ENCODE data around the gene CA11.

The CA11 gene

GRCh38 chr19:48603850-48604249 lies 42.1 kb downstream of the CA11 start:
- H3K27ac ChIP-seq (replicated peaks), result no peak overlapping the region
- H3K27me3 ChIP-seq (ENCODE audit: insufficient read depth, poor library complexity, severe bottlenecking), result no peaks in the 10 kb centered on the region
- DNase-seq (ENCODE audit: low read depth in 1 of 2, low spot score in 1 of 2), result no peak
- TF ChIP-seq, protein P1, sequence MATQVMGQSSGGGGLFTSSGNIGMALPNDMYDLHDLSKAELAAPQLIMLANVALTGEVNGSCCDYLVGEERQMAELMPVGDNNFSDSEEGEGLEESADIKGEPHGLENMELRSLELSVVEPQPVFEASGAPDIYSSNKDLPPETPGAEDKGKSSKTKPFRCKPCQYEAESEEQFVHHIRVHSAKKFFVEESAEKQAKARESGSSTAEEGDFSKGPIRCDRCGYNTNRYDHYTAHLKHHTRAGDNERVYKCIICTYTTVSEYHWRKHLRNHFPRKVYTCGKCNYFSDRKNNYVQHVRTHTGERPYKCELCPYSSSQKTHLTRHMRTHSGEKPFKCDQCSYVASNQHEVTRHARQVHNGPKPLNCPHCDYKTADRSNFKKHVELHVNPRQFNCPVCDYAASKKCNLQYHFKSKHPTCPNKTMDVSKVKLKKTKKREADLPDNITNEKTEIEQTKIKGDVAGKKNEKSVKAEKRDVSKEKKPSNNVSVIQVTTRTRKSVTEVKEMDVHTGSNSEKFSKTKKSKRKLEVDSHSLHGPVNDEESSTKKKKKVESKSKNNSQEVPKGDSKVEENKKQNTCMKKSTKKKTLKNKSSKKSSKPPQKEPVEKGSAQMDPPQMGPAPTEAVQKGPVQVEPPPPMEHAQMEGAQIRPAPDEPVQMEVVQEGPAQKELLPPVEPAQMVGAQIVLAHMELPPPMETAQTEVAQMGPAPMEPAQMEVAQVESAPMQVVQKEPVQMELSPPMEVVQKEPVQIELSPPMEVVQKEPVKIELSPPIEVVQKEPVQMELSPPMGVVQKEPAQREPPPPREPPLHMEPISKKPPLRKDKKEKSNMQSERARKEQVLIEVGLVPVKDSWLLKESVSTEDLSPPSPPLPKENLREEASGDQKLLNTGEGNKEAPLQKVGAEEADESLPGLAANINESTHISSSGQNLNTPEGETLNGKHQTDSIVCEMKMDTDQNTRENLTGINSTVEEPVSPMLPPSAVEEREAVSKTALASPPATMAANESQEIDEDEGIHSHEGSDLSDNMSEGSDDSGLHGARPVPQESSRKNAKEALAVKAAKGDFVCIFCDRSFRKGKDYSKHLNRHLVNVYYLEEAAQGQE (IDR thresholded peaks at IDR 0.05; ENCODE audit: insufficient replicate concordance, low read depth), result no peak
- TF ChIP-seq POLR2AphosphoS5 (IDR thresholded peaks at IDR 0.05; ENCODE audit: low read depth) (no peak), GABPA (IDR thresholded peaks at IDR 0.05; ENCODE audit: low read depth) (no peak), SPI1 (IDR thresholded peaks at IDR 0.05; ENCODE audit: borderline replicate concordance, low read depth) (no peak)
- TF ChIP-seq, protein P2, sequence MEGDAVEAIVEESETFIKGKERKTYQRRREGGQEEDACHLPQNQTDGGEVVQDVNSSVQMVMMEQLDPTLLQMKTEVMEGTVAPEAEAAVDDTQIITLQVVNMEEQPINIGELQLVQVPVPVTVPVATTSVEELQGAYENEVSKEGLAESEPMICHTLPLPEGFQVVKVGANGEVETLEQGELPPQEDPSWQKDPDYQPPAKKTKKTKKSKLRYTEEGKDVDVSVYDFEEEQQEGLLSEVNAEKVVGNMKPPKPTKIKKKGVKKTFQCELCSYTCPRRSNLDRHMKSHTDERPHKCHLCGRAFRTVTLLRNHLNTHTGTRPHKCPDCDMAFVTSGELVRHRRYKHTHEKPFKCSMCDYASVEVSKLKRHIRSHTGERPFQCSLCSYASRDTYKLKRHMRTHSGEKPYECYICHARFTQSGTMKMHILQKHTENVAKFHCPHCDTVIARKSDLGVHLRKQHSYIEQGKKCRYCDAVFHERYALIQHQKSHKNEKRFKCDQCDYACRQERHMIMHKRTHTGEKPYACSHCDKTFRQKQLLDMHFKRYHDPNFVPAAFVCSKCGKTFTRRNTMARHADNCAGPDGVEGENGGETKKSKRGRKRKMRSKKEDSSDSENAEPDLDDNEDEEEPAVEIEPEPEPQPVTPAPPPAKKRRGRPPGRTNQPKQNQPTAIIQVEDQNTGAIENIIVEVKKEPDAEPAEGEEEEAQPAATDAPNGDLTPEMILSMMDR (IDR thresholded peaks at IDR 0.05; ENCODE audit: insufficient read depth, low read length), result no peak
- H3K4me3 ChIP-seq (replicated peaks; ENCODE audit: insufficient read depth, low read length), result no peak overlapping the region

- TF ChIP-seq, protein P2 (IDR thresholded peaks at IDR 0.05; ENCODE audit: insufficient read depth, low read length), result no peak
- no peak for TF ChIP-seq POLR2AphosphoS5 (IDR thresholded peaks at IDR 0.05; ENCODE audit: low read depth)
- TF ChIP-seq, protein P1 (IDR thresholded peaks at IDR 0.05; ENCODE audit: insufficient replicate concordance, low read depth), result no peak
- TF ChIP-seq SPI1 (IDR thresholded peaks at IDR 0.05; ENCODE audit: borderline replicate concordance, low read depth), result no peak
- H3K27me3 ChIP-seq (ENCODE audit: insufficient read depth, poor library complexity, severe bottlenecking), result no peaks in the 10 kb centered on the region
- no peak for DNase-seq (ENCODE audit: low read depth in 1 of 2, low spot score in 1 of 2)
Measured at GRCh38 chr19:48603449-48603848, 42.5 kb downstream of the CA11 start.

DNA sequence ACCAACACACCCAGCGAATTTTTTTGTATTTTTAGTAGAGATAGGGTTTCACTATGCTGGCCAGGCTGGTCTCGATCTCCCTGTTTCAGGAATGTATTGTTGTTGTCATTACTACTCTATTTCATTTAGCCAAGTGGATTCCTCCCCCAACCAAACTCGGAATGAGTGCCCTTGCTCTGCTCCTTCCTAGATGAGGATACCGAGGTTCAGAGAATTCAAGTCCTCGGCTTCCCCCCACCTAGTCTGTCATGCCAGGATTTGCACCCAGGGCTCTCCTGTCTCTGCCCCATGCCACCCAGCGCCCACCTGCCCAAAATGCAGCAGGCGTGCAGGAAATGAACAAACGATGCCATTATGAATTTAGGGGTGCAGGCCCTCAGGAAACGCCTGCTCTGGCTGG lies 43.0 kb downstream of the CA11 start:
- no peaks in the 10 kb centered on the region for H3K27me3 ChIP-seq (ENCODE audit: insufficient read depth, poor library complexity, severe bottlenecking)
- TF ChIP-seq SPI1 (IDR thresholded peaks at IDR 0.05; ENCODE audit: borderline replicate concordance, low read depth) (no peak), POLR2AphosphoS5 (IDR thresholded peaks at IDR 0.05; ENCODE audit: low read depth) (no peak), GABPA (IDR thresholded peaks at IDR 0.05; ENCODE audit: low read depth) (no peak)
- TF ChIP-seq, protein P2 (IDR thresholded peaks at IDR 0.05; ENCODE audit: insufficient read depth, low read length), result no peak
- TF ChIP-seq, protein P1 (IDR thresholded peaks at IDR 0.05; ENCODE audit: insufficient replicate concordance, low read depth), result no peak
- no peak overlapping the region for H3K27ac ChIP-seq (replicated peaks)
- H3K4me3 ChIP-seq (replicated peaks; ENCODE audit: insufficient read depth, low read length), result no peak overlapping the region
- no peak for DNase-seq (ENCODE audit: low read depth in 1 of 2, low spot score in 1 of 2)

More at GRCh38 chr19:48603449-48603848, 42.5 kb downstream of the CA11 start:
- Histone ChIP-seq H3K4me3 (replicated peaks; ENCODE audit: insufficient read depth, low read length) (no peak overlapping the region), H3K27ac (replicated peaks) (no peak overlapping the region)
